AG04449 (cell line): ENCODE results near the gene MB21D2.

Experiments used
- CTCF ChIA-PET: fragments of 350-600 bp; formaldehyde crosslinking; extraction: SDS; loops from one replicate; lab custom pipeline; 2021; ENCODE audit warnings: antibody characterized with exemption; lab: Yijun Ruan, JAX
- POLR2A ChIA-PET: fragments of 400-600, 350-600 bp; formaldehyde crosslinking; extraction: SDS; loops from one replicate; lab custom pipeline; 2020; ENCODE audit warnings: antibody characterized with exemption, inconsistent platforms; lab: Yijun Ruan, JAX
- DNase-seq: peaks from one replicate; pipeline ENCODE4 v3.0.0-alpha.2; 2010; ENCODE audit warnings: low read depth, low spot score
- H3K4me3 ChIP-seq: 2 replicates; pipeline ENCODE4 v1.5.1; 2011; ENCODE audit warnings: low read depth, mild to moderate bottlenecking, control low read depth, low read length
- TF ChIP-seq, protein P1 (sequence below): IDR thresholded peaks from one replicate; pipeline ENCODE4 v1.5.1; 2011; ENCODE audit warnings: mild to moderate bottlenecking, moderate library complexity, low read length, control low read depth, inconsistent platforms; ENCODE audit not compliant: insufficient read depth; ENCODE audit errors: missing control alignments

The MB21D2 gene

DNA sequence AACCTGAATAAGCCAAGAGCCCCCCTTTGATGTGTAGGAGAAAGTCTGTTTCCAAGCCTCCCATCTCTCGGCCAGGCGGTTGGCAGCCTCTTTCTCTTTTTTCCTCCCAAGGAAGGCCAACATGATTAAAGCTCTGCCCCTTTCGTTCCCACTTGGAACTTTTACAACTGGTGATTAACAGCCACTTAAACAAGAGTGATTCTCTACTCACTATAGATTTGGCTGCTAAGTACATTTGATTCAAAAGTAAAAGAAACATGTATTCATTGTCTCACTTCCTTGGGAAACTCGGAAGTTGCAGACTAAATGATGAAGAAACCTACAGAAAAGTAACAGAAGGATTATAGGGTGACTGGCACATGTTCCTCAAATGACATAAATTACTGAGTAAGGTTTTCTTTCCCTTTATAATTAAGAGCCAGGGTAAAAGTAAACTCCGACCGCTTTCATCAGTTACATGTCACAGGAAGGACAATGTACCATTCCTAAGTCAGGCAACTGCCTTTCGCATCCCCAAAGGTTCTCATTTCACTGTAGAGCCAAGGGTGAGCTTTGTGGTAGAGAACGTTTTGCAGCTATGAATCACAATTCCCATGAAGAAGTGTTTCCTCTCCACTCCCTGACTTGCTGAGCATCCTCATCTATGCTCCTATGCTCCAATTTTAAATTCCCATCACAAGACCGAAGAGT lies 72.7 kb downstream of the MB21D2 start:
- no peak overlapping the region for H3K4me3 ChIP-seq
- ChIA-PET CTCF (interaction anchor here (1.4 kb wide), 1 partner anchor 71 kb away, joined by 4 read pairs; no protein-coding TSS in a partner anchor), POLR2A (no interaction called here)
- no peak for DNase-seq
- TF ChIP-seq, protein P1, sequence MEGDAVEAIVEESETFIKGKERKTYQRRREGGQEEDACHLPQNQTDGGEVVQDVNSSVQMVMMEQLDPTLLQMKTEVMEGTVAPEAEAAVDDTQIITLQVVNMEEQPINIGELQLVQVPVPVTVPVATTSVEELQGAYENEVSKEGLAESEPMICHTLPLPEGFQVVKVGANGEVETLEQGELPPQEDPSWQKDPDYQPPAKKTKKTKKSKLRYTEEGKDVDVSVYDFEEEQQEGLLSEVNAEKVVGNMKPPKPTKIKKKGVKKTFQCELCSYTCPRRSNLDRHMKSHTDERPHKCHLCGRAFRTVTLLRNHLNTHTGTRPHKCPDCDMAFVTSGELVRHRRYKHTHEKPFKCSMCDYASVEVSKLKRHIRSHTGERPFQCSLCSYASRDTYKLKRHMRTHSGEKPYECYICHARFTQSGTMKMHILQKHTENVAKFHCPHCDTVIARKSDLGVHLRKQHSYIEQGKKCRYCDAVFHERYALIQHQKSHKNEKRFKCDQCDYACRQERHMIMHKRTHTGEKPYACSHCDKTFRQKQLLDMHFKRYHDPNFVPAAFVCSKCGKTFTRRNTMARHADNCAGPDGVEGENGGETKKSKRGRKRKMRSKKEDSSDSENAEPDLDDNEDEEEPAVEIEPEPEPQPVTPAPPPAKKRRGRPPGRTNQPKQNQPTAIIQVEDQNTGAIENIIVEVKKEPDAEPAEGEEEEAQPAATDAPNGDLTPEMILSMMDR: no peak

DNA sequence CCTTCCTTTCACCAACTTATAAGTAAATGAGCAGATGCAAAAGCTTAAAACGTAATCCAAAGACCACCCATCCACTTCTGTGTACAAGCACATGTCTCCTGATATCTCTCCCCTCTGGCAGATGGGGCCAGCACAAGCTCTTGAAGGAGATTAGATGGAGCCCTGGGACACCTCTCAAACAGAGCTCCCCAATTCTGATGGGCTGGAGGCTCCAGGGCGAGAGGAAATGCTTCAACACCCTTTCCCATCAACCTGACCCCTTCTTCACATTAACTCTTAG lies 73.2 kb downstream of the MB21D2 start:
- TF ChIP-seq, protein P1: no peak
- POLR2A ChIA-PET: no interaction called here
- no peak overlapping the region for H3K4me3 ChIP-seq
- CTCF ChIA-PET: interaction anchor here (1.4 kb wide), 1 partner anchor 71 kb away, joined by 4 read pairs; no protein-coding TSS in a partner anchor
- no peak for DNase-seq

DNA sequence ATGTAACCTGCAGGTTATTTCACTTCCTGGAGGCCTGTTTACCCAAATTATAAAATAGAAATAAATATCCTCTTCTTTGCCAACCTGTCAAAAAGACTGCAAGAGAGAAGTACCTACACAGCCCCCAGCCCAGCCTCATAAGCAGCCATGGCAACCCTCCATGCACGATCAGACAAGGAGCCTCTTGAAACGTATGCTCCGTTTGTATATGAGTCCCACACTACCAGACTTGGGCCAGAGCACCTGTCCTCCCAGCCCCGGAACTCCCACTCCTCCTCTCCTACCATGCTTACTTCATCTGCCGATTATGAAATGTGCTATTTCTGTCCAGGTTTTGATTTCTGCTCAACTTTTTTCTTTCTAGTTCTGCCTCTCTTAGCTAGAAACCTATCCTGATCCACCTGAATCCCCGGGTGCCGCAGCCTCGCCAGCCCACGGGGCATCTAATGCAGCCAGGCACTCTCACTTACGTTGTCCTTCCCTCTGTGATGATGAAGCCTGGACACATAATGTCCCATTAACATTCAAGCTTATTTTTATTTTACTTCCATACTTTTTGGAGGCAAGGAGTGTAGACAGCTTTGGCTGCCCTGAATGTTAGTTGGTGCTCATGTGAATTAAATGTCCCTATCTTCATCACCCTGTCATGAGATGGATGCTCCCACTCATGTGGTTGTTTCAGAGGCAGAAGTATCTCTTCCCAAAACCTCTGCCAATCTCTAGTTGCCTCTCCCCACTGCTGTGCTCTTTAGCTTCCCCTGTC lies 73.8 kb downstream of the MB21D2 start:
- no peak for DNase-seq
- CTCF ChIA-PET: interaction anchor here (1.4 kb wide), 1 partner anchor 72 kb away, joined by 4 read pairs; no protein-coding TSS in a partner anchor
- POLR2A ChIA-PET: no interaction called here
- TF ChIP-seq, protein P1: no peak
- no peak overlapping the region for H3K4me3 ChIP-seq

DNA sequence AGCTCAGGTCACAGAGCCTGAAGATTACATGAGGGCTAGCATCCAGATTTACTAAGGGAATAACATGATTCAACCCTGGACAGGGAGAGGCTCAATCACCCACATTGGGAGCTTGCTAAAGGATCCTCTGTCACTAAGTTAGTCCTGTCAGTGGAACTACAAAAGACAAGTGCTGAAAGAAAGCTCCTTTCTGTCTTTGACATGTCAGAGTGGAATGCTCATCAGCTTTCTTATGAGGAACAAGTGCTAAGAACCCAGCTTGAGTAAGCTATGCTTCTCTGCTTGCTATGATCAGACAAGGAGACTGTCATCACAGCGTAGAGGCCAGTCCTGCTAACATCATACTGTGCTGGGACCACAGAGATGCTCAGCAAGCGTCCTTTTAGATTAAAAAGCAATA lies 74.5 kb downstream of the MB21D2 start:
- TF ChIP-seq, protein P1: no peak
- H3K4me3 ChIP-seq: no peak overlapping the region
- POLR2A ChIA-PET: no interaction called here
- DNase-seq: no peak
- CTCF ChIA-PET: no interaction called here

DNA sequence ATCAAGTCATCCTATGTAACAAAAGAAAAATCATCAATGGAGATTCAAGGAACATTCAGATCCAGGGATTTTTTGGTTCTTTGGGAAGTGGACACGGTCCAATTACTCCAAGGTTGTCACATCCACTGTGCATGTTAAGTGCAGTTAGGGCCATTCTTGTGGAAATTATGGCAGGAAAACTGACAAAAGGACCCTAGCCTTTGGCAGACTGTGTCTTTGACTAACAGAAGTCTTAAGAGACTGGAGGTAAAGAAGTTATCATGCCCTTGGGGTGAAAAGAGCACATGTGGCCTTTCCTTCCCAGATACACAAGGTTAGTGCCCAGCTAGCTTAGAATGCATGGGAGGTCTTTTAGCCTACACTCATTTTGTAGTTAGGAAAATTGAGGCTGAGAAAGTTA lies 74.9 kb downstream of the MB21D2 start:
- TF ChIP-seq, protein P1: no peak
- POLR2A ChIA-PET: no interaction called here
- H3K4me3 ChIP-seq: no peak overlapping the region
- CTCF ChIA-PET: no interaction called here
- no peak for DNase-seq

DNA sequence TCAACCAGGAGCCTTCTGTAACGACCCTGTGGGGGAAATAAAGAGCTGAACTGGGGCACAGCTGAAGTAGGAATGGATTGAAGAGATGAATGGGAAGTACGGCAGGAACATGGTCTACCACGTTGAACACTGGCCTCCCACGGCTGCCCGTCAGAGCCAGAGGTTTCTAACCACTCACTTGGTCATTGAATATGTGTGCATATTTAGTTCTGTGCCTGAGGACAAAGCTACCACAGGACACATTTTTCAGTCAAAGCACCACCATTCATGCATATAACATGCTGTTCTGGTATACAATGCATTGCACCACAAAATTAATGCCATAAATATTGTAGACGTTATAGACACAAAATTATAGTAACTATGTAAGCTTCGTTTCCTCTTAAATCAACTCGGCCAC lies 75.5 kb downstream of the MB21D2 start:
- ChIA-PET CTCF (no interaction called here), POLR2A (no interaction called here)
- no peak overlapping the region for H3K4me3 ChIP-seq
- no peak for DNase-seq
- TF ChIP-seq, protein P1: no peak
